ENCODE data around the gene MTOR.

The MTOR gene

DNA sequence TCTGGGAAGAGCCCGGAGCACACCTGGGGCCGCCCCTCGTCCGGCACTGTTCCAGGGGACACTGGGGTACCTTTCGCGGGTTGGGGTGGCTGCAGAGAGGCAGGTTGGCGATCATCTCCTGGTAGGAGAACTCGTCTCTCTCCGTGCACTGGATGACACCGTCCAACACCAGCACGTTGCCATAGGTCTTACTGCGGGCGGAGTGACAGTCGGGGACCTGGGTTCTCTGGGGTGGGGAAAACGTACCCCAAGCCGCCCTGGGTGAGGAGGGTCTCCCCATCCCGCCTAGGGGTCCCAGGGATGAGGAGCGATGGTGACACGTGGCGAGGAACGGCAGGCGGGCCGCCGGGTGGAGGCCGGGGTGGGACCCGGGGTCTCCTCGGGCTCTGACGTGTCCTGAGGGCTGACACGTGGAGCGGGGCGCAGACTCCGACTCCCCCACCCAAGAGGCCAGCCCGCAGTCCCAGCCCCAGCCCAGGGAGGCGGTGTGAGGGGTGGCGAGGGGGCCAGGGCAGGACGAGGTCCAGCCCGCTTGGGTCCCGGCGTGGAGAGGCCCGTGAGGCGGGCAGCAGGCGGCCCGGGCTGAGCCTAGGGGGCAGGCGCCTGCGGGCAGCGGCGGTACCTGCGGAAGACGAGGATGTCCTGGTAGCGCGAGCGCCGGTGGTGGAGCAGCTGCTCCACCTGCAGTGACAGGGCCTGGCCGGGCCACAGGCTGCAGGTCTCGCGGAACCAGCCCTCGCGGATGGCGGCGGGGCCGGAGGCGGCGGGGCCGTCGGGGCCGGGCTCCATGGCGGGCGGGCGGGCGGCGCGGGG, 203.0 kb downstream of the MTOR start:
- DNase-seq = no peak

- no peak for DNase-seq
These were observed 203.7 kb downstream of the MTOR start for GRCh38 chr1:11058595-11059154.

GRCh38 chr1:11058026-11058425, 204.3 kb downstream of the MTOR start:
- no peak for DNase-seq

DNA sequence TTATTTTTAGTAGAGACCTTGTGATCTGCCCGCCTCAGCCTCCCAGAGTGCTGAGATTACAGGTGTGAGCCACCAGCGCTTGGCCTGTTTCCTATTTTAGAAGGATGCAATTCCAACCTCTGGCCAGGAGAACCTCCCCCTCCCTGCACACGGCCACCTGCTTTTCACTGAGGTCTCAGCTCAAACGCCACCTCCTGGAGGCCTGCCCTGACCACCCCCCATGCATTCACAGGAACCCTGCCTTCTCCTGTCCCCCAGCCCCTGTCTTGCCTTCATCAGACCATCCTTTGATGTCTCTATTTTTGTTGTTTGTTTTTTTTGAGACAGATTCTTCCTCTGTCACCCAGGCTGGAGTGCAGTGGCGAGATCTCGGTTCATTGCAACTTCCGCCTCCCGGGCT, 204.9 kb downstream of the MTOR start:
- no peak for DNase-seq

Measured in activated CD4-positive, alpha-beta T cell treated with anti-CD3 and anti-CD28 coated beads for 1 hour (primary cell).